Osteoblast (primary cell): Measurements from ENCODE around the gene UBN1. TPM values are rescaled to one million over a fixed set of nuclear protein-coding genes. Genes with fewer than 3 reads are reported as not detected.

Experiments
- DNase-seq: peaks from one replicate; pipeline ENCODE4 v3.0.0; 2011; ENCODE audit warnings: low spot score, mixed read lengths; ENCODE audit not compliant: insufficient read length; ENCODE audit errors: missing footprints
- H2AFZ ChIP-seq: 2 replicates; pipeline ENCODE4 v1.6.0; 2011; ENCODE audit warnings: mild to moderate bottlenecking, low read length
- H3K27ac ChIP-seq: 2 replicates; pipeline ENCODE4 v1.5.1; 2011; ENCODE audit warnings: mild to moderate bottlenecking, low read depth, low read length, moderate library complexity
- H3K27me3 ChIP-seq: 2 replicates; pipeline ENCODE4 v1.6.0; 2012; ENCODE audit warnings: mild to moderate bottlenecking, control low read depth, inconsistent platforms, low read length, moderate library complexity; ENCODE audit not compliant: insufficient read depth
- H3K36me3 ChIP-seq: 2 replicates; pipeline ENCODE4 v1.5.1; 2011; ENCODE audit warnings: mild to moderate bottlenecking, low read length, control low read depth, moderate library complexity; ENCODE audit not compliant: insufficient read depth
- H3K4me1 ChIP-seq: 2 replicates; pipeline ENCODE4 v1.5.1; 2011; ENCODE audit warnings: mild to moderate bottlenecking, low read length, control low read depth, moderate library complexity; ENCODE audit not compliant: insufficient read depth
- H3K4me2 ChIP-seq: 2 replicates; pipeline ENCODE4 v1.6.0; 2011; ENCODE audit warnings: mild to moderate bottlenecking, low read length; ENCODE audit not compliant: insufficient read depth
- H3K4me3 ChIP-seq: fragments of 200-600 bp; sonication (generic); 3 replicates; pipeline ENCODE4 v1.5.1; 2012; ENCODE audit warnings: mild to moderate bottlenecking, low read length, inconsistent platforms; ENCODE audit not compliant: insufficient read depth
- H3K79me2 ChIP-seq: 2 replicates; pipeline ENCODE4 v1.6.0; 2012; ENCODE audit warnings: mild to moderate bottlenecking, low read length, control low read depth, inconsistent platforms; ENCODE audit not compliant: insufficient read depth
- H3K9me3 ChIP-seq: 2 replicates; pipeline ENCODE4 v1.5.1; 2011; ENCODE audit warnings: low read depth, low read length, control low read depth
- H4K20me1 ChIP-seq: 2 replicates; pipeline ENCODE4 v1.6.0; 2012; ENCODE audit warnings: mild to moderate bottlenecking, low read length, control low read depth; ENCODE audit not compliant: insufficient read depth
- CTCF ChIP-seq: IDR thresholded peaks from 2 replicates; pipeline ENCODE4 v1.5.1; 2011; ENCODE audit warnings: mild to moderate bottlenecking, low read depth, low read length, moderate library complexity; ENCODE audit errors: extremely low read depth
- total RNA-seq: library from RNA; depleted of rRNA; stranded (reverse); fragments of >200 nt; gene quantifications from 2 replicates; pipeline ENCODE4 v1.2.3, GENCODE V29; 2012

Gene UBN1
- total RNA-seq, 1 donor = 38.4 TPM

GRCh38 chr16:4879049-4879448, 31.8 kb downstream of the UBN1 start:
- no peaks in the 10 kb centered on the region for H3K27me3 ChIP-seq
- TF ChIP-seq CTCF = no peak
- no peaks in the 10 kb centered on the region for H3K79me2 ChIP-seq
- peaks cover 18% of the 10 kb centered on the region for H4K20me1 ChIP-seq
- no peak overlapping the region for H3K4me3 ChIP-seq
- no peak overlapping the region for H2AFZ ChIP-seq
- H3K4me1 ChIP-seq = peaks cover 7% of the 10 kb centered on the region
- H3K36me3 ChIP-seq = peaks cover 79% of the 10 kb centered on the region
- peak overlapping the region; percentile 30 for H3K27ac ChIP-seq
- H3K4me2 ChIP-seq = no peak overlapping the region
- H3K9me3 ChIP-seq = no peaks in the 10 kb centered on the region
- no peak for DNase-seq

DNA sequence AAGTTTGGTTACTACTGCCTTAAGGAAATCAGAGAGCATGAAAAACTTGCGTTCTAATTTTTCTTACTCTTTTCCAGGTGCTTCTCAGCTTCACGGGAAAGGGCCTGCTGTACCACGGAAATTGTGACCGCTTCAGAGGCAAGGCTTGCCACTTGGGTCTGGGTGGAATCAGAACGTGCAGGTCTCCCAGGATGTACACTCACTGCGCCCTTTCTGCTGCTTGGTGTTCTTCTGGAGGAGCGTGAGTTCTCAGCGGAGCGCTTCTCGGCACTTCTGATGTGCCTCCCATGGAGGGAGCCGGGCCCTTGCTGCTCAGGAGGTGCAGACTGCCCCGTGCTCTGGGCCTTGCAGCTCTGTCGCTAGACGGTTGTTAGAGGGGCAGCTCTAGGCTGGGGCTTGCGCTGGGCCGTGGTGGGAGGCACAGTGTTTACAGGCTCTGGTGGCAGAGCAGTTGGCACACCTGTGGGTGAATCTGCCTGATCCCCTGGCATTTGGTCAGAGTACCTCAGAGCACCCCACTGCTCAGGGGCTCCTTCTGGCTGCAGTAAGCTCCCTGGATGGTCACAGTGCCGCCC, 32.8 kb downstream of the UBN1 start:
- Histone ChIP-seq H3K36me3 (peaks cover 81% of the 10 kb centered on the region), H3K4me1 (peaks cover 7% of the 10 kb centered on the region), H3K4me3 (no peak overlapping the region), H2AFZ (no peak overlapping the region), H3K79me2 (no peaks in the 10 kb centered on the region), H3K4me2 (no peak overlapping the region), H3K27ac (no peak overlapping the region), H4K20me1 (peaks cover 18% of the 10 kb centered on the region), H3K9me3 (no peaks in the 10 kb centered on the region), H3K27me3 (no peaks in the 10 kb centered on the region)
- TF ChIP-seq CTCF = no peak
- DNase-seq = no peak

DNA sequence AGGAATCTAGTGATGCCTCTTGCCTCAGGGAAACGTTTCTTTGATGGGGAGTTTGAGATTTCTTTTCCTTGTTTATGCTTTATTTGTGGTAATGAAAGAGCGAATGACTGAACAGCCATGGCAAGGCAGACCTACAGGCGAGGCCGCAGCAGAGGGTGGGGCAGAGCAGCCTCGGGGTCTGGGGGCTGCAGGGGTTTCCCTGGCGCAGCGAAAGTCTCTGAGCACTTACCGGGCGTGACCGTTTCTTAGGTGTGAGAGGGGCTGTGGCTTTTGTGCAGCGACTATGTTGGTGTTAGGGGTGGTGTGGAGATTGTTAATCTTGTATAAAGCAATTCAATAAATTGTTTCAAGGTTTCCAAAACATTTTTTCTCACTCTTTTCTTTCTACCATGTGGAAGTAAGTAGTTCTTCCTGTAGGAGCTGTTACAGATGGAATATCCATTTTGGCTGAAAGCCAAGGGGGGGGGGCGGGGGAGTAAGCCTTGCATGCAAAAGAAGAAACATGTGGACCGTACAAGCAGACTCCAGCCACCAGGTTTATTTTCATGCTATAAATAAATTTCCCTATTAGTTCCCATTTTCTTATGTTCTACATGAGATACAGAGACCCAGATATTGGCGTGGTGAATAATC, 34.8 kb downstream of the UBN1 start:
- peaks cover 83% of the 10 kb centered on the region for H3K36me3 ChIP-seq
- H3K9me3 ChIP-seq = no peaks in the 10 kb centered on the region
- H3K4me3 ChIP-seq = no peak overlapping the region
- no peak overlapping the region for H2AFZ ChIP-seq
- peak; percentile 84 for DNase-seq
- H3K27me3 ChIP-seq = no peaks in the 10 kb centered on the region
- peaks cover 7% of the 10 kb centered on the region for H3K4me1 ChIP-seq
- H3K4me2 ChIP-seq = no peak overlapping the region
- no peaks in the 10 kb centered on the region for H3K79me2 ChIP-seq
- H4K20me1 ChIP-seq = peaks cover 15% of the 10 kb centered on the region
- TF ChIP-seq CTCF = no peak
- no peak overlapping the region for H3K27ac ChIP-seq

GRCh38 chr16:4882633-4883285, 35.5 kb downstream of the UBN1 start:
- TF ChIP-seq CTCF = no peak
- Histone ChIP-seq H3K79me2 (no peaks in the 10 kb centered on the region), H4K20me1 (peaks cover 15% of the 10 kb centered on the region), H3K9me3 (no peaks in the 10 kb centered on the region), H3K36me3 (peaks cover 82% of the 10 kb centered on the region), H3K4me2 (no peak overlapping the region), H3K4me1 (peaks cover 7% of the 10 kb centered on the region), H2AFZ (no peak overlapping the region), H3K27ac (no peak overlapping the region), H3K4me3 (no peak overlapping the region), H3K27me3 (no peaks in the 10 kb centered on the region)
- peak; percentile 79 for DNase-seq
